Measurements from ENCODE around the gene CCR2.

The CCR2 gene

GRCh38 chr3:46372492-46373359, 18.8 kb downstream of the CCR2 start:
- H3K4me3 ChIP-seq (ENCODE audit: low read depth, low read length), result no peak overlapping the region
- peak; percentile 74 for DNase-seq (ENCODE audit: low read depth)
- TF ChIP-seq MYC (IDR thresholded peaks at IDR 0.05; ENCODE audit: low read depth, low read length), result no peak
- TF ChIP-seq CTCF (IDR thresholded peaks at IDR 0.05; ENCODE audit: low read depth, low read length), result peak; percentile 90

GRCh38 chr3:46374755-46375154, 20.8 kb downstream of the CCR2 start:
- no peak for DNase-seq (ENCODE audit: low read depth)
- TF ChIP-seq MAX (IDR thresholded peaks at IDR 0.05; ENCODE audit: low read depth, low read length), result no peak
- TF ChIP-seq MYC (IDR thresholded peaks at IDR 0.05; ENCODE audit: low read depth, low read length), result no peak
- TF ChIP-seq CTCF (IDR thresholded peaks at IDR 0.05; ENCODE audit: low read depth, low read length), result no peak
- no peak for TF ChIP-seq POLR2A (IDR thresholded peaks at IDR 0.05; ENCODE audit: extremely low read depth, insufficient read length)
- H3K4me3 ChIP-seq (ENCODE audit: low read depth, low read length), result no peak overlapping the region

- H3K4me3 ChIP-seq (ENCODE audit: low read depth, low read length), result no peak overlapping the region
- TF ChIP-seq MAX (IDR thresholded peaks at IDR 0.05; ENCODE audit: low read depth, low read length), result no peak
- no peak for TF ChIP-seq MYC (IDR thresholded peaks at IDR 0.05; ENCODE audit: low read depth, low read length)
- TF ChIP-seq POLR2A (IDR thresholded peaks at IDR 0.05; ENCODE audit: extremely low read depth, insufficient read length), result no peak
- no peak for TF ChIP-seq CTCF (IDR thresholded peaks at IDR 0.05; ENCODE audit: low read depth, low read length)
- DNase-seq (ENCODE audit: low read depth), result no peak
Observed at GRCh38 chr3:46375218-46375617, 21.3 kb downstream of the CCR2 start.

GRCh38 chr3:46375814-46376213, 21.9 kb downstream of the CCR2 start:
- no peak for TF ChIP-seq MAX (IDR thresholded peaks at IDR 0.05; ENCODE audit: low read depth, low read length)
- no peak for TF ChIP-seq MYC (IDR thresholded peaks at IDR 0.05; ENCODE audit: low read depth, low read length)
- no peak for TF ChIP-seq POLR2A (IDR thresholded peaks at IDR 0.05; ENCODE audit: extremely low read depth, insufficient read length)
- TF ChIP-seq CTCF (IDR thresholded peaks at IDR 0.05; ENCODE audit: low read depth, low read length), result no peak
- DNase-seq (ENCODE audit: low read depth), result no peak
- H3K4me3 ChIP-seq (ENCODE audit: low read depth, low read length), result no peak overlapping the region

- no peak overlapping the region for H3K4me3 ChIP-seq (ENCODE audit: low read depth, low read length)
- TF ChIP-seq POLR2A (IDR thresholded peaks at IDR 0.05; ENCODE audit: extremely low read depth, insufficient read length), result no peak
- no peak for TF ChIP-seq MYC (IDR thresholded peaks at IDR 0.05; ENCODE audit: low read depth, low read length)
- TF ChIP-seq CTCF (IDR thresholded peaks at IDR 0.05; ENCODE audit: low read depth, low read length), result peak; percentile 81
- 0 out of 2 replicates have a peak, but pooled peaks have one; percentile 19 for TF ChIP-seq MAX (IDR thresholded peaks at IDR 0.05; ENCODE audit: low read depth, low read length)
- DNase-seq (ENCODE audit: low read depth), result peak; percentile 86
Observed at GRCh38 chr3:46378426-46378942, 24.6 kb downstream of the CCR2 start.
